HG03280 (cell line): ENCODE measurements around the gene IRAK2.
"Not testable (repeated sequence)": the region's sequence is repeated elsewhere in the genome, so short reads cannot be mapped to it uniquely, and the experiment has no call there.

ENCODE experiments used
- ATAC-seq: cut with Tn5 transposase; IDR thresholded peaks from one replicate; pipeline ENCODE4 v1.9.1; 2021; ENCODE audit warnings: mild to moderate bottlenecking, moderate library complexity; ENCODE audit not compliant: unreplicated experiment

IRAK2 gene

GRCh38 chr3:10164546-10165393 lies at the start of gene IRAK2:
IRAK2 (plus strand) TSS chr3:10164919; CDS start chr3:10164955, 36 bp downstream.
- ATAC-seq: peak; percentile 80

GRCh38 chr3:10115326-10116137 lies 49.2 kb upstream of the IRAK2 start, which contains the start of gene BRK1:
BRK1 (plus strand) TSS chr3:10115675; CDS start chr3:10115702, 27 bp downstream.
- ATAC-seq: peak; percentile 98

DNA sequence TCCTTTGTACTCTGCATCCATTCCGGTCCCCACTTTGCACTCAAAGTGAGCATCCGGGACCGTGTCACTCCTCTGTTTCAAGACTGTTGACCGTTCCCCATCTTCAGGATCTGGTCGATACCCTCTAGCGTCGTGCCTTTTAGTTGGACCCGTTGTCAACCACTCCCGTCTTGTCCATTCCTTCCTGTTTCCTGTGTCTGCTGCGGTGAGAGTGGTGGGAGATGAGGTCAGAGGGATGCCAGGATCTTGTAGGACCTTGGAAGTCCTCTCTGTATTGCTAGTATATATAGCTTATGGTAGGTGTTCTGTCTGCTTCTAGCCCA lies 48.6 kb upstream of the IRAK2 start:
- no peak for ATAC-seq

DNA sequence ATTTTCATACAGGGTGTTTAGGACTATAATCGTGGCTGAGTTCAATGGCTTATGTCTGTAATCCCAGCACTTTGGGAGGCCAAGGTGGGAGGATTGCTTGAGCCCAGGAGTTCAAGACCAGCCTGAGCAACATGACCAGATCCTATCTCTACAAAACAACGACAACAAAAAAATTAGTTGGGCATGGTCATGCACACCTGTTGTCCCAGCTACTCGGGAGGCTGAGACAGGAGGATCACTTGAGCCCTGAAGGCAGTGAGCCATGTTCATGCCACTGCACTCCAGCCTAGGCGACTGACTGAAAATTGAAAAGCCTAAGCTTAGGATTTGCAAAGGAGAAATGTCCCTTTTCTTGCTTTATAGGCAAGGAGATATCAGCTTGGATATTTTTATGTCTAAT lies 47.8 kb upstream of the IRAK2 start:
- ATAC-seq: no peak

DNA sequence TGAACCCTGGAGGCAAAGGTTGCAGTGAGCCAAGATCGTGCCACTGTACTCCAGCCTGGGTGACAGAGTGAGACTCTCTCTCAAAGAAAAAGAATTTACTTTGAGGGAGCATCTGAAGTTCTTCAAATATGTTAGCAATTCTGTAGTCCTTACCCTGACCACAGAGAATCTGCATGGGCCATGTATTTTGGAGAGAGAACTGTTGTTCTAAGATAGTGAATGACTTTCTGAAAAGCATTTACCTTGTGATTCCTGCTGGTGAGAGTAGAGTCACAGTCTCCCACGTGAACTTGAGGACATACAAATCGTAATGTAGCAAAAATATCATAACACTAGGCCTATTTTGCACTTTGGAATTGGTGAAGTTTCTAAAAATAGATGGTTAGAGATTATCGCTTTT lies 45.3 kb upstream of the IRAK2 start:
- no peak for ATAC-seq

DNA sequence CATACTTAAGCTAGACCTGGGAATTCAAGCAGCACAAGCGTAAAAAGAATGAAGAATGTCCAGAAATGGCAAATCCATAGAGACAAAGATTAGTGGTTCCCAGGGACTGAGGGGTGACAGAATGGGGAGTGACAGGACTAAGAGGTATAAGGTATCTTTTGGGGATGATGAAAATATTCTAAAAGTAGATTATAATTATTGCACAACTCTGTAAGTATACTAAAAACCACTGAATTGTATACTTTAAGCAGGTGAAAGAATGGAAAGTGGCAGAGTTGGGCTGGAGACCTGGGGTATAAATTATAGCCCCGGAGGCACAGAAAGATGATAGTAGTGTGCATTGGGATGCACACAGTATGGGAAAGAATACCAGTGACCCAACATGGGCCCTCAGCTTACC lies 43.7 kb upstream of the IRAK2 start:
- ATAC-seq: no peak

DNA sequence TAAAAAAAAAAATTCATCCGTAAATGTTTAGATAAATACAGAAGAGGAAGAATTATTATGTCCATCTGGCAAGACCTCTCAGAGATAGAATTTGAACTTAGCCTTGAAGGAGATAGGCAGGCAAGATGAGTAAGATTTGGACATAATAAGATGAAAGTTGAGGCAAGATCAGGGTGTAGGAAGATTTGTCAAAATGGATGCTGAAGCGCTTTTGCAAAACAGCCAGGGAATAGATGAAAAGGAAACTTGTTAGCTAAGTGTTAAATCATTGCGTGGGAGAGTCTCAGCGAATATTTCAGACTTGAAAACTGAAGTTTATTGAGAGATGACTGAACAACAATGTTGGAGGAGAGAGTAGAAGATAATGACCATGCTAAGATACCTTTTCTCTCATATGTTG lies 42.0 kb upstream of the IRAK2 start:
- no peak for ATAC-seq

DNA sequence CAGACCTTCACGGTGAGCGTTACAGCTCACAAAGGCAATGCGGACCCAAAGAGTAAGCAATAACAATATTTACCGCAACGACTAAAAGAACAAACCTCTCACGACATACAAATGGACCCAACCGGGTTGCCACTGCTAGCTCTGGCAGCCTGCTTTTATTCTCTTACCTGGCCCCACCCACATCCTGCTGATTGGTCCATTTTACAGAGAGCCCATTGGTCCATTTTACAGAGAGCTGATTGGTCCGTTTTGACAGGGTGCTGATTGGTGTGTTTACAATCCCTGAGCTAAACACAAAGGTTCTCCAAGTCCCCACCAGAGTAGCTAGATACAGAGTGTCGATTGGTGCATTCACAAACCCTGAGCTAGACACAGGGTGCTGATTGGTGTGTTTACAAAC lies 28.8 kb upstream of the IRAK2 start:
- ATAC-seq: not testable (repeated sequence)

DNA sequence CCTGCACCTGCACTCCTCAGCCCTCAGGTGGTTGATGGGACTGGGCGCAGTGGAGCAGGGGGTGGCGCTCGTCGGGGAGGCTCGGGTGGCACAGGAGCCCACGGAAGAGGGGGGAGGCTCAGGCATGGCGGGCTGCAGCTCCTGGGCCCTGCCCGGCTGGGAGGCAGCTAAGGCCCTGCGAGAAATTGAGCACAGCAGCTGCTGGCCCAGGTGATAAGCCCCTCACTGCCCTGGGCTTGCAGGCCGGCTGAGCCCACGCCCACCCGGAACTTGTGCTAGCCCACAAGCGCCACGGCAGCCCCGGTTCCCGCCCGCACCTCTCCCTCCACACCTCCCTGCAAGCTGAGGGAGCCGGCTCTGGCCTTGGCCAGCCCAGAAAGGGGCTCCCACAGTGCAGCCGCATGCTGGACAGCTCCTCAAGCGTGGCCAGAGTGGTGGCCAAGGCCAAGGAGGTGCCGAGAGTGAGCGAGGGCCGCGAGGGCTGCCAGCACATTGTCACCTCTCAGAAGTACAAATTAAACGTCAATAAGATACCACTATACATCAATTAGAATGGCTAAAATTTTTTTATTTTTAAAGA lies 28.2 kb upstream of the IRAK2 start:
- no peak for ATAC-seq

DNA sequence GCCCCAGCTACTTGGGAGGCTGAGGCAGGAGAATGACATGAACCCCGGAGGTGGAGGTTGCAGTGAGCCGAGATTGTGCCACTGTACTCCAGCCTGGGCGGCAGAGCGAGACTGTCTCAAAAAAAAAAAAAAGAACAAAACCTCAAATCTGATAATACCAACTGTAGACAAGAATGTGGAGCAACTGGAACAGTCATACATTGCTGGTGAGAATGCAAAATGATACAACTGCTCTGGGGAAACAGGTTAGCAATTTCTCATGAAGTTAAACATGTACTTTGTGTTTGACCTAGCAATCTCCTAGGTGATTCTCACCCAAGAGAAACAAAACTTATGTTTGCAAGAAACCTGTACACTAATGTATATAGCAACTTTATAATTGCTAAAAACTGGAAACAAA lies 27.5 kb upstream of the IRAK2 start:
- no peak for ATAC-seq

- no peak for ATAC-seq
Measured at GRCh38 chr3:10140996-10141546, 23.6 kb upstream of the IRAK2 start.

GRCh38 chr3:10142707-10143560 lies 21.8 kb upstream of the IRAK2 start:
- ATAC-seq: no peak

DNA sequence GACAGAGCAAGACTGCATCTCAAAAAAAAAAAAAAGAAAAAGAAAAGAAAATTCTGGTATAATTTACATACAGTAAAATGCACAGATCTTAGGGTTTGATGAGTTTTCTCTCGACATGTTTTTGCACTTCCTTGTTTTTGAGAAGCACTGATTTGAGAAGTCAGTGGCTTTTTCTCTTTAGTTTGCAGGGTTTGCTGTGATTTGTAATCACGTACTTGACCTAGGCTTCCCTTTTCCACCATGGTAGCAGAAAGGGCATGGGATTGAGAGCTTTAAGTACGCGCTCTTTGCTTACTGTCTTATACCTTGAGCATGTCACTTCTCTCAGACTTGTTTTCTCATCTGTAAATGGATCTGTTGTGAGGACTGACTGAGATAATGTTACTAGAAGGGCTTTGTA lies 19.0 kb upstream of the IRAK2 start:
- ATAC-seq: no peak

GRCh38 chr3:10149226-10149625 lies 15.5 kb upstream of the IRAK2 start:
- ATAC-seq: no peak

- ATAC-seq: no peak
Measured at GRCh38 chr3:10150987-10151386, 13.7 kb upstream of the IRAK2 start.

GRCh38 chr3:10154335-10155122 lies 10.2 kb upstream of the IRAK2 start:
- ATAC-seq: no peak

DNA sequence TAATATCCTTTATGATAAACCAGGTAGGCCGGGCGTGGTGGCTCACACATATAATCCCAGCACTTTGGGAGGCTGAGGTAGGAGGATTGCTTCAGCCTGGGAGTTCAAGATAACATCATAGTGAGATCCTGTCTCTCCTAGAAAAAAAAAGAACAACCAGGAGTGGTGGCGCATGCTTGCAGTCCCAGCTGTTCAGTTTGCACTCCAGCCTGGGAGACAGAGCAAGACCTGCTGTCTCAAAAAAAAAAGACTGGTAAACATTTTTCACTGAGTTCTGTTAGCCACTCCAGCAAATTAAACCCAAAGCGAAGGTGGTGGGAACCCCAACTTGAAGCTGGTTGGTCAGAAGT lies 9.6 kb upstream of the IRAK2 start:
- no peak for ATAC-seq

DNA sequence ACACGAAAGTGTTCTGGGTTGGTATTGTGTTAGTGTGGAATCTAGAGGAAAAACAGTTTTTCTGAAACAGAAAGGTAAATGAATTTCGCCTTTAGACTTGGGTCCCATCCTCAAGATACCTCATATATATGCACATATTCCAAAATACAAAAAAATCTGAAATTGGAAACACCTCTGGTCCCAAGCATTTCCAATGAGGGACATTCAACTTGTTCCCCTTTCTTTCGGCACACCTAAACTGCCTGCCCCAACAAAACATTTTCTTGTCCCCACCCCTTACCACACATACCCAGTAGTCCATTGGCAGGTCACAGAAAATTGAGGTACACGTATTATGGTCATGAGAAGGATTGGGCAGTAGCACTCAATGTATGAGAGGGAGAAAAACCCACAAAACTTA lies 9.1 kb upstream of the IRAK2 start:
- ATAC-seq: no peak

DNA sequence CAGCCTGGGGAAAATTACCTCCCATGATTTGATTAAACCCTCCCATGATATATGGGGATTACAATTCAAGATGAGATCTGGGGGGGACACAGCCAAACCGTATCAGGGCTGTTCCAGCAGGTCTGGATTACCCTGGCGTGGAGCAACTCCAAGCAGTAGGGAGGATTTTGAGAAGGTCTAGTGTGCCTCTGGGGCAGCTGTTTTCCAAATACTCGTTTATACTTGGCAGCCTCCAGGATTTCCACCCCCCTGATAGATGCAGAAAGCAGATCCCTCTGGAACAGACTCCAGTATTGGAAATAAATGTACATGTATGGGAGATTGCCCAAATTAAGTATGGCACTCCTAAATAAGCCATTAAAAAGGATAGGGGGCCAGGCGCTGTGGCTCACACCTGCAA lies 7.7 kb upstream of the IRAK2 start:
- no peak for ATAC-seq

DNA sequence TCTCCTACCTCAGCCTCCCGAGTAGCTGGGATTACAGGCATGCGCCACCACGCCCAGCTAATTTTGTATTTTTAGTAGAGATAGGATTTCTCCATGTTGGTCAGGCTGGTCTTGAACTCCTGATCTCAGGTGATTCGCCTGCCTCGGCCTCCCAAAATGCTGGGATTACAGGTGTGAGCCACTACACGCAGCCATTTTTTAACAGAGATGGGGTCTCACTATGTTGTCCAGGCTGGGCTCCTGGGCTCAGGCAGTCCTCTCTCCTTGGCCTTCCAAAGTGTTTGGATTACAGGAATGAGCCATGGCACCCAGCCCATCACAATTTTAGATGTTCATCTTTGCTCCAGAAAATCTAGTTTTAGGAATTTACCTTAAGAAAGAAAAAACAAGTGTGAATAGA lies 6.2 kb upstream of the IRAK2 start:
- not testable (repeated sequence) for ATAC-seq
